Activated CD8-positive, alpha-beta memory T cell treated with anti-CD3 and anti-CD28 coated beads, Interleukin-2, amount 50 U/mL, for 24 hours (primary cell): ENCODE measurements around the gene RHEX.
"Not testable (repeated sequence)": the region's sequence is repeated elsewhere in the genome, so short reads cannot be mapped to it uniquely, and the experiment has no call there.

Source experiments
- DNase-seq: peaks from one replicate; pipeline ENCODE4 v3.0.0-alpha.2; 2020; ENCODE audit errors: extremely low read depth

The RHEX gene, protein sequence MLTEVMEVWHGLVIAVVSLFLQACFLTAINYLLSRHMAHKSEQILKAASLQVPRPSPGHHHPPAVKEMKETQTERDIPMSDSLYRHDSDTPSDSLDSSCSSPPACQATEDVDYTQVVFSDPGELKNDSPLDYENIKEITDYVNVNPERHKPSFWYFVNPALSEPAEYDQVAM

DNA sequence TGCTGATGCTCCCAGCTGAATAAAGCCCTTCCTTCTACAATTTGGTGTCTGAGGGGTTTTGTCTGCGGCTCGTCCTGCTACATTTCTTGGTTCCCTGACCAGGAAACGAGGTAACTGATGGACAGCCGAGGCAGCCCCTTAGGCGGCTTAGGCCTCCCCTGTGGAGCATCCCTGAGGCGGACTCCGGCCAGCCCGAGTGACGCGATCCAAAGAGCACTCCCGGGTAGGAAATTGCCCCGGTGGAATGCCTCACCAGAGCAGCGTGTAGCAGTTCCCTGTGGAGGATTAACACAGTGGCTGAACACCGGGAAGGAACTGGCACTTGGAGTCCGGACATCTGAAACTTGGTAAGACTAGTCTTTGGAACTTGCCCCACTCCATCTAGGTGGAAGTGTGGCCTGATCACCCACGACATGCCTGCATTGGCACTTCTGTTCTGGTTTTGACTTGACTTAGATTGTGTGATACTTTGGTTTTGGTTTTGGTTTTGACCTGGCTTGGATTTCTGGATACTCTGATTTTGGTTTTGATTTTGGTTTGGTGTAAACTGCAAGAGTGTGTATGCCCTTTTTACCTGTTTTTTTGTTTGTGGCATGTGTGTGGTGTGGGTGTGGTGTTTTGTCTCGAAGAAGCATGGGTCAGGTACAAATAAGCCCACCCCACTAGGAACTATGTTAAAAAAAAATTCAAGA is at the start of gene RHEX:
Gene RHEX (plus strand): TSS at position 255 of the 692 bp plus-strand sequence. CDS start 44,656 bp downstream, outside the sequence.
- DNase-seq = not testable (repeated sequence)

DNA sequence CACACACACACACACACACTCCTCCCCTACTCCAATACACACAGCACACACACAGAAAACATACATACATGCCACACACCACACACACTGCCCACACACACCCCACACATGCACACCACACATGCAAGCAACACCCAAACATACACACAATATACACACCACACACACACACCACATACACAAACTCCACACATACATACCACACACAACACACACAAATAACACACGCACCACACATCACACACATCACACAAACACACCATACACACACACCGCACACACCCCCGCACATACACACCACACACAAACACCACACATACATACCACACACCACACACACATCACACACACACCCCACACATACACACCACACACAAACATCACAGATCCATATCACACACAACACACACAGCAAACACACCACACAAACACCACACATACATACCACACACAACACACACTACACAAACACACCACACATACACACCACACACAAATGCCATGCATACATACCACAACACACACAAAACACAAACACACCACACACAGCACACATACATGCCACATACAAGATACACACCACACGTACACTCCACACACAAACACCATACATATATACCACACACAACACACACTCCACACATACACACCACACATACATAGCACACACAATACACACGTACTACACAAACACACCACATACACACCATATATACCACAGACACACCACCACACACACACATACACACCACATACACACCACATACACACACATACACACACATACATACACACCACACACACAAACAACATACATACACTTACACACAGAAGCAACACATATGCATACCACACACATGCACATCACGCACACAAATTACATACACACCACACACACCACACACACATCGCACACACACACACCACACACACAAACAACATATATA is 48.8 kb upstream of the RHEX start:
- no peak for DNase-seq

DNA sequence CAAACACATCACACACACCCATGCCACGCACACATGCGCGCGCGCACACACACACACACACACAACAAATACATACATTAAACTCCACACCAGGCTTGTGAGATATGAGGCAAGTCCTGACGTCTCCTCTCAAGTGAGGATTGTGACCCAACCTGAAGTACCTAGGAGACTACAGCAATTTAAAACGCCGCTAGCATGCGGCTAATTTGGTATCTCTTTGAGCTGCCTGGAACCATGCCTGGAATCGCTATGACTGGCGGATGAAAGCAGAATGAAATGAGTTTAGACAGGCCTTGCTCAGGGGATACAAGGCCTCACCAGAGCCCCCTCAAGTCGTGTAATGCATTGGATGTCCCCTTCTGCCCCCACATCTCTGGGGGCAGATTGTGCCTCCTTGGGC is 48.1 kb upstream of the RHEX start:
- DNase-seq = no peak

DNA sequence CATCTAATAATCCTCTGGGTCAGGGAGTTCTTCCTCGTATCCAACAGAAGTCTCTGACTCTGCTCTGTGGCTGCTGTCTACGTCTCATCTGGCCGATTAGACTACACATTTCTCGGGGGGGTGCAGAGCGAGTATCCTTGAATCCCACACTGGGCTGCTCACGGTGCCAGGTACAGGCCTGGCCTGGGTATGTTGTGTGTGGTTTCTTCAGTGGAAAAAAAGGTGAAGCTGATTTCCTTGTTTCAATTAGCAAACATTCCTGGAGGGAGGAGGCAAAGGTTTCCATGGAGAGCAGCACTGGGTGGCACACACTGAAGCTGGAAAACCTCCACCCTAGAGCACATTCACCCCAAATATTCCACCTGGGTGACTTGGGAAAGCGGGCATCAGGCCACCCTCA is 47.7 kb upstream of the RHEX start:
- no peak for DNase-seq

DNA sequence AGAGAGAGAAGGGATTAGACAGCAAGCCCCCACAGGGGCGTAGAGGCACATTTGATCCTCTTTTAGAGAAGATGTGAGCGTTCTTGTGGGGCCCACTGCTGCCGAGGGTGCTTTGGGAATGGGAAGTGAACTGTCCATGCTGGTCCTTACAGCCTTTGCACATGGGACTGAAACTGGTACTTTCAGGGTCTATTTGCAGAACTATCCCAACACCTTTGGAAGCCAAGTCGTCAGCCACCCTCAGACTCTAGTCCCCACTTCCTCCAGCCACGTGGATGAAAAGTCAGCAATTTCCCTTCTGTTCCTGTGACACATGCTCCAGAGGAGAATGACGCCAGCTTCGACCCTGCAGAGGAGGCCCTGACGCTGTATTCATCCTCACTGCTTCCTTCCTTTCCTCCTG is 47.2 kb upstream of the RHEX start:
- no peak for DNase-seq

DNA sequence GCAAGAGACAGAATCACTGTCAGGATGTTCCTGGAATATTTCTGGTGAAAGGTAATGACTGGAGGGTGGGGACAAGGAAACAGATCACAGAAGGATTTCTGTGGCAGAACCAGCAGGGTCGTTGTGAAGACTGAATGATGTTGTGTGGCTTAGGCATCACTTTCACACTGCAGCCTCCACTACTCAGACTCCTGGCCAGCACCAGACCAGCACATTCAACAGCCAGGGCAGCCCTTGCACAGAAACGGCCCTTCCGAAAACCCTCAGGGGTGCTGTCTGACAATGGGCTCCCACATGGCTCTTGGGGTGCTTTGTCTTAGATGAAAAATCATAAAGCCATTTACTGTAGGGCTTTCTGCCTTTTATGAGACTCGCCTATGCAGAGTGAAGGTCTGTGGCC is 46.0 kb upstream of the RHEX start:
- DNase-seq = no peak

DNA sequence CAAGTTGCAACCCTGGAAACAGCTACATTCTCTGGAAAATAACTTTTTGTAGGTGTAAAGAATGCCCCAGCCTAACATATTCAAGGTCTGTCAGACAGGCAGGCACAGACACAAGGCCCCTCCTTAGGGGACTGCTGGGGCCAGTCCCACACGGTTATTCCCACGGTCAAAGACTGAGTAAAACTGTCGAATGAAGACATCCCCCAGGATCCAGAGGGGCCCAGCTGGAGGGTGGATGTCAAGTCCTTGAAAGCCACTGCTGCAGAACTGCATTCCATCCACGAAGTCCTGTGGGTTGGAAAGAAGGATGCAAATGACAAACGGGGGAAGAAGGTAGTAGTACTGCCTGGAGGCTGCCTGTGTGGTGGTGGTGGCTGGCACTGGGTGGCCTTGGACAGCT is 42.9 kb upstream of the RHEX start:
- no peak for DNase-seq

DNA sequence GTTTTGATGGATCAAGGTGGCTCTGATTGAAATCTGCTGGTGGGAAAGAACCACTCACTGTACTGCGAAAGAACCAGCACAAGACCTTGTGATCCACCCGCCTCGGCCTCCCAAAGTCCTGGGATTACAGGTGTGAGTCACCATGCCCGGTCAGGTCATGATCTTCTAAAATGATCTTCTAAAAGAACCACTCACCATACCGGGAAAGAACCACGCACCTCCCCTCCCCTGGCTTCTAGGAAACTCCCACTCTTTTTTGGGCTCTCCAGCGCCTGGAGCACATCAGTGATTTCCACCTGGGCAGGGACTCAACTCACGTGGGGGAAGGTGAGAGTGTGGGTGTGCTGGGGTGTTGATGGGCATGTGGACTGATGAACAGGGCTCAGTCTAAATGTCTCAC is 41.9 kb upstream of the RHEX start:
- no peak for DNase-seq

DNA sequence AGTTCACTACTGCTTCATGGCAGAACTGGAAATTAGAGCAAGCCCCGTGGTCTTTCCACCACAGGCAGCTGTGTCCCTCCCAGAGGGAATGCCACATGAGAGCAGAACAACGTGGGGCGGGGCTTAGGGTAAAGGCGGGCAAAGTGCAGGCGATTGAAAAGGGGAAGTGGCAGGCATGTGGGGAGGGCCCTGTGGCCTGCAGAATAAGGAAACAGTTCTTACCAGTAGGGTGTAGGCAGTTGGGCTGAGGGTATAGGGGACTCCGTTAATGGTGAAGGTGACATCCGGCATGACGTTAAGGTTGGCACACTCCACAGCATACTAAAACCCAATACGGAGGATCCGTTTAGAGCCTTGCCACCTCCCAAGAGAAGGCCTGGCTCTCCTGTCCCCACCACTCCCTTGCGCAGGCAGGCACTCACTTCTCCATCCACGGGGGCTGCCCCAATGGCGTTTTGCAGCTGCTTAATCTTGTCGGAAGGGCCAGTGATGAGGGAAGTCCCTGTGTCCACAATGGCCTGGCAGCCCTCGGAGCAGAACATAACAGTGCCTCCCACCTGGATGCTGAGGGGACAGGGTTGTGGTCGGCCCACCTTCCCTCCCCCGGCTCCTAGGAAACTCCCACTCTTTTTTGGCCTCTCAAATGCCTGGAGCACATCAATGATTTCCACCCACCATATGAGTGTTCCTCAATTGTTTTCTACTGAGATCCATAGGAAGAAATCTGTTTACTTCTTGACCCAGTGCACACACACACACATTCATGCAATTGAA is 40.7 kb upstream of the RHEX start:
- no peak for DNase-seq

DNA sequence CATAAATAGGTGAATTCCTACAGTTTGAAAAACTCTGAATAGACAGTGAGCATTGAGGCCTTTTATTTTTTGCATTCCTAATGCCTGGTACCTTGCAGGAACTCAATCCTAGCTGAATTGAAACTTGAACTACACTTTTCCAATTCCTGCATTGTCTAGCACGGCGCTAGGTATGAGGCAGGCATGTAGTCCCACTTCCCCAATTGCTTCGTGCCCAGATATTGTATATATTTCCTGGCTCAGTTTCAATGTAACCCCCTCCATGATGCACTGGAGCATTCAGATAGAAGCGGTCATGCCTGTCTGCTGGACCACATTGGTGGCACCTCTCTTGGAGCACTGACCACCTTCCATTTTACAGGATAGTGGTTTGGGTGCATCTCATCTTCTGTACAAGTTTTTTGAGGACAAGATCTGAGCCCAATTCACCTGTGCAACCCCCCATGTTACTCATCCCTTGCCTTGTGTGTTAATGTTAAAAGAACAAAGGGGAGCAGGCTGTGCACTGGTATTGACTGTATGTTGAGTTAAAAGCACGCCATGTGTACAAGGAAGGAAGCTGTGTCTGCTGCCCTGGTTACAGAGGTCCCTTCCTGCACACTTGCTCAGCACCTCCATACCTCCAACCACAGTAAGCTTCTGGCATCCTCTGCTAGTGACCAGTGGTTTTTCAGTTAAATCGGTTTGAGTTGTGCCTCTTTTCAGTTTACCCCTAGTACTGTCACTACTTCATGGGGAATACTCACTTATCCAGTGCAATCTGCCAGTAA is 39.8 kb upstream of the RHEX start:
- no peak for DNase-seq

DNA sequence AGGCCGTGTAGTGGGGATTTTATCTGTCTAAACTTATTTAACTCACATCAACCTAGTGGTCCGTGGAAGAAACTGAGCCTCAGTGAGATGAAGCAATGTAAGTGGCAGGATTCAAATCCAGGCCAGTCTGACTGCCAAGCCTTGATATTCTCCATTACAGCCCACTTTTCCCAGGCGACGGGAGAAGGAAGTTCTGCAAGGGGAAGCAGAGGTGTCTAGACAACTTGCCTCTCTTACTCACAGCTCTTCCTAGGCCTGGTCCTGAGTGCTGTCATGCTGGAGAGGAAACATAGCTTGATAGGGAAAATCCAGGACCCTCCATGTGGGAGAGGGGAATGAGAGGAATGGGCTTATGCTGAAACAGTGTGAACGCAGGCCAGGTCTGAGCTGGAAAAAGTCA is 38.4 kb upstream of the RHEX start:
- no peak for DNase-seq

DNA sequence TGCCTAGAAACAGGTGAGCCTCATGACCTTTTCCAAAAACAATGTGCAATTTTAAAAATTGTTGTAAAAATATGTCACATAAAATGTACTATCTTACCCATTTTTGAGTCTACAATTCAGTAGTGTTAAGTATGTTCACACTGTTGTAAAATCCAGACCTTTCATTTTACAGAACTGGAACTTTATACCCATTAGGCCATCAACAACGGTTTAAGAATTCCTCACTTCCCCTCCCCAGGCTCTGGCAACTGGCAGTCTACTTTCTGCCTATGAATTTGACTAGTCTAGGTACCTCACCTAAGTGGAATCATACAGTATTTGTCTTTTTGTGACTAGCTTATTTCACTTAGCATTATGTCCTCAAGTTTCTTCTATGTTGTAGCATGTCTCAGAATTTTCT is 37.9 kb upstream of the RHEX start:
- no peak for DNase-seq

DNA sequence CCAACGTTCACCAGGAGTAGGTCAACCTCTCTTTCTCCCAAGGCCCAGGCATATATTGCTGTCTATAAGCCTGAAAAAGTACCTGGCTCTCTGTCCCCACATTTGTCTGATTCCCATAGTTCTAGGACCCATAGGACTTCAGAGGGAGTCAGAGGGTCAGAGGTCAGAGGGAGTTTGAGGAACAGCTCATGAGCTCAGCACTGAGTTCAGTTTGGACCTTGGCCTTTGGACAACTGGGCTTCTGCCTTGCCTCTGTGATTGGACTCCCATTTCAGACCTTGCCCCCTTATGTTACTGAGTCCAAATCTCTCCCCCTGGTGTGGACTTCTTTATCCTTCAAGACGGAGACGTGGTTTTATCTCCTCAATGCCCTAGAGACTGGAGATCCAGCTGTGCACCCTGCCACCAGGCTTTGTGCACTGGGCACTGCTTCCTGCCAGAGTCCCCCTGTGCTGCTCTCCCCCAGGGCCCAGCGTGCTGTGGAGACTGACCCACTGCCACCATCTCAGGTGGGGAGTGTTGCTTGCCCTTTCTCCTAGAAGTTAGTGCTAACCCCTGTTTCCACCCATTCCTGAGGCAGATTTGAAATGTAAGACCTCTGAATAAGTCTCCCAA is 32.5 kb upstream of the RHEX start:
- DNase-seq = no peak

DNA sequence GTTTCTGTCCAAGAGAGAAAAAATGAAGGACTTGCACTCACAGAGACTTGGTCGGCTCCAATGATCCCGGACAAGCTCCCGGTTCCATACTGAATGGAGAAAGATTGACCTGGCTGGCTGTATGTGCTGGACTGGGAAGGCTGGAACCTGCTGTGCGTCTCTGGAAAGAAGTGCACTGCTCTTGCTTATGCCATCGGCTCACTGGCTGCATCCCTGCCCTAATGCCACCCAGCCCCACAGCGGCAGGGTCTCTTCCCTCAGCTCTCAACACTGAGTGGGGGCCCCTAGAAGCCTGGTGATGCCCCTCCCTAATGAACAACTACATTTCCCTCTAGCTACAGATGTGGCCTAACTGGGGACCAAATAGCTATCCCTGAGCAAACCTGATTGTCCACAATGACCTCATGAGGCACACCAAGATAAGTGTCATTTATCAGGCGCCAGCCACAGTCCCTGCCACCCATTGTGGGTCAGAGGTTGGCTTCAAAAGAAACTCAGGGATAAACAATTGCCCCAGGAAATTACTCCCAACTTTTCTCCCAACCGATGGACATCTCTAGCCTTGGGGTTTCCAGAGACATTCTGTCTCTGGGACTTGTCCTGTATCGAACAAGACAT is 31.9 kb upstream of the RHEX start:
- no peak for DNase-seq

DNA sequence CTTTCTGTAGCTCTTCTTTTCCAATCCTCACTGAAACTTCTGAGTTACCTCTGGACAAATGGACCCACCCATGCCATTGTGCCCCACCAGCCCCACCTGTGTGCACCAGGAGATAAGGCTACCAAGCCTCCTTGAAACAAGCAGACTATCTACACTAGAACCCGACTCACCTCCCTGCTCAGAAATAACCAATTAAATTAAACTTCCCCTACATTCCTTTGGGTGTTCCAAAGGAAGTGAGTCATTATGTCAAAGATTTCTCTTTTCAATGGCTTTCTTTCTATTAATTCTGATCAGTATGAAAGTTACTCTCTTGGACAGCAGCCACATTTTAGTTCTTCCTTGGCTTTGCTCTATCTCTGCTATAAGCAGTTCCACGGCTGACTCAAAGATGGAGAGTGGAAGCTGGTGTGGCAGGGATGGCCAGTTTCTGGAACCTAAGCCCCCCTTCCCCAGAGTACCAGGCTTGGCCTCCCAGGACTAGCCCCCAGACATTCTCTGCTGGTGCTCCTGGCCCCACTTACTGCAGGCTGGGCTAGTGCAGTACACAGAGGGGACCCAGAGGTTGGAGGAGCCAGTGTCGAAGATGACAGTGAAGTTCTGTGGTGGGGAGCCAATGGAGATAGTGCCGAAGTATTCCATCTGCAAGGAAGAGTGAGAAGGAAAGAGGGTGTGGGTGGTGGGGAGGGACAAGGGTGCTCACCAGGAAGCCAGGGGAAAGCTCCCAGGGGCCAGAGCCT is 31.2 kb upstream of the RHEX start:
- DNase-seq = no peak

DNA sequence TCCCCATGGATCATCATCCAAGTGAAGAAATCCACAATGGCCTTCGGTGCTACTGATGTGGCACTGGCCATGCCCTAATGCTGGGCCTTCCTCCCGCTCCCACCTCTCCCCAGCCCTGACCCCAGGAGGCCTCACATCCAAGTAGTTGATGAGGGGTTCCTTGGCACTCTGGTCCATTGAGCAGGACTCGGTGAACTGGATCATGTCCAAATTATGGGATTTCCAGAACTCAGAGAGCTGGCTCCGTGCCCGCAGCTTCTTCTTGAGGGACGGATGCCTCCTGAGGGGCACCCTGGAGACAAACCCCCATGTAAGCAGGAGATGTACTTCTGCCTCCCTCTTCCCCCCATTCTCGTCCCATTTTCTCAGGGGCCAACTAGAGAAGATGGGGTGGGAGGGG is 30.2 kb upstream of the RHEX start:
- no peak for DNase-seq

DNA sequence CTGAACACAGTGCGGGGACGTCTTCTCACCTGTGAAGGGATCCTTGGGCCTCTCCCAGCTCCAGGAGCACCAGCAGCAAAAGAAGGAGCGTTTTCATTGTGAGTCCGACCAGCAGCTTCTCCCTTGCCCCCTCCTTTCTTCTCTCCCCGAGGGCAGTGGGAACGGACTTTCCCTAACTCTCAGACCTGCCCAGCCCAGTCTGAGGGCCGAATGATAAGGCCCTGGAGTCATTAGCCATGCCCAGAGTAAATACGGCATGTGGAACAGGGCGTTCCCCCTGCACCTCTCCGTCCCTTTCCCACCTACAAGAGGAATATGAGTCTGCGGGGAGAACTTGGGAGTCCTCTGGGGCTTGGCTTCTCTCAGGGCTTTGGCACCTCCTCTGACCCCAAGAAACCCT is 29.3 kb upstream of the RHEX start, which contains the start of gene CTSE:
Gene CTSE (minus strand): TSS at position 201 of the 400 bp plus-strand sequence. CDS start 104 bp downstream, at position 97.
- no peak for DNase-seq

DNA sequence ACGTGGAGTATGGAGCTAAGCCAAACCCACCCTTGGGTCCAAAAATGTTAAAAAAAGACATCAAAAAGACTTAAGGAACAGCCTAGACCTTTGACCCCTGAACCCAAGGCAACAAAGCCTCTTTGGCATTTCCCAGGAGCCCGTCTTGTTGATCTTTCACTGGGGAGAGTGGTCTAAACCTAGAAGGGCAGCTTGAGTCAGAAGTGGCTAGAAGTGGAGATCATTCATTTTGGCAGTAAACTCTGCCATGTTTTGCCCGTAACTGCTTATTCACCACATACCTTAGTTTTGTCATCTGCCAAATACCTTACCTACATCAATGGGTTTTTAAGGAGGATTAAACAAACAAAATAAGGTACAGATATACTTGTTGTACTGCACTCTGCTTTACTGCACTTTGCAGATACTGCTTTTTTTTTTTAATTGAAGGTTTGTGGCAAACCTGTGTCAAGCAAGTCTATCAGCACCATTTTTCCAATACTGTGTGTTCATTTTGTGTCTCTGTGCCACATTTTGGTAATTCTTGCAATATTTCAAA is 27.6 kb upstream of the RHEX start:
- no peak for DNase-seq

DNA sequence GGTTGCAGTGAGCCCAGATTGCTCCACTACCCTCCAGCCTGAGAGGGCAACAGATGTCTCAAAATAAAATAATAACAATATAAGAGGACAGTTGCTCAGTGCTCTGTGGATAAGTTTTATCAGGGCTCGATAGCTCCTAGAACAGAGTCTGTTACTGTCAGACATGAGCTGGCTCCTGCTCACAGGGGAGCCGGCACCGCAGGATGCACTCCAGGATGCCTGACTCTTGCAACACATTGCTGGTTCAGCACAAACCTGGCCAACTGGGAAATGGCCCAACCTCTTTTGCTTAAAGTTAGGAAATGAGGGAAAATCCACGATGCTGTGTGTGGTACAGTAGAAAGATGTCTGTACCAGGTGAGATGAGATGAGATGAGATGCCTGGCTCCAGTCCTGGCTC is 23.5 kb upstream of the RHEX start:
- no peak for DNase-seq
